Stimulated activated CD8-positive, alpha-beta memory T cell treated with anti-CD3 and anti-CD28 coated beads, Interleukin-2, amount 100 ng/mL, for 1 hour (primary cell): ENCODE results near the gene LHX4.

Experiments used
- DNase-seq, 2 donors: peaks; one replicate each; pipeline ENCODE4 v3.0.0-alpha.2; 2020; ENCODE audit warnings: low read depth in 2 of 2

The LHX4 gene

DNA sequence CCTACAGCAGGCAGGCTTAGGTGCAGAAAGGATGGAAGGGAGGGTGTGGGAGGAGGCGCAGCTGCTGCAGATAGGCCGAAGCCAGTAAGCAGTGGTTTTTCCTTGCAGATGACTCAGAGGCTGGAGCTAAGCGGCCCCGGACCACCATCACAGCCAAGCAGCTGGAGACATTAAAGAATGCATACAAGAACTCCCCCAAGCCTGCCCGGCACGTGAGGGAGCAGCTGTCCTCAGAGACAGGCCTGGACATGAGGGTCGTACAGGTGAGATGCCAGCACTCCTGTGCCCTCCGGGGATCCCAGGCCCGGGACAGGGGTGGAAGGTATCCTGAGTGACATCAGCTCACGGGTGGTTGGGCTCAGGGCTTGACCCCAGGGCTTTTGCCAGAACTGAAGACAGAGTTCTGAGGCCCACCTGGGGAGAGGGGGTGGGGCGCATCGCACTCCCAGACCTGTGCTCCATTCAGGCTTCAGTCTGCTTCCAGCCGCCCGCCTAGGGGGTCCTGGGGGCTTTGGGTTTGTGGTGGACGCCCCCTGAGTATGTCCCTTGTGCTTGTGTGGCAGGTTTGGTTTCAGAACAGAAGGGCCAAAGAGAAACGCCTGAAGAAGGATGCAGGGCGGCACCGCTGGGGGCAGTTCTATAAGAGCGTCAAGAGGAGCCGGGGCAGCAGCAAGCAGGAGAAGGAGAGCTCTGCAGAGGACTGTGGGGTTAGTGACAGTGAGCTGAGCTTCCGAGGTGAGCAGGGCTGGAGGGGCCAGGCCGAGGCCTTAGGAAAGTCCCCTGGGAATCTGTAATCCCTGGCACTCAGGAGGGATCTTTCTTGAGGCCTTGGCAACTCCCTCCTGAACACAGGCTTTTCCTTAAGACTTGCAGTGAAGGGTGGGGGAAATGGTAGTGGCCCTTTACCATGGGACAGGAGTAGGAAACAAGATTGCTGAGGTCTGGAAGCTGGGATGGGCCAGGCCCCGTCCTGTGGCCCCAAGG is 41.5 kb downstream of the LHX4 start:
- no peak for DNase-seq

DNA sequence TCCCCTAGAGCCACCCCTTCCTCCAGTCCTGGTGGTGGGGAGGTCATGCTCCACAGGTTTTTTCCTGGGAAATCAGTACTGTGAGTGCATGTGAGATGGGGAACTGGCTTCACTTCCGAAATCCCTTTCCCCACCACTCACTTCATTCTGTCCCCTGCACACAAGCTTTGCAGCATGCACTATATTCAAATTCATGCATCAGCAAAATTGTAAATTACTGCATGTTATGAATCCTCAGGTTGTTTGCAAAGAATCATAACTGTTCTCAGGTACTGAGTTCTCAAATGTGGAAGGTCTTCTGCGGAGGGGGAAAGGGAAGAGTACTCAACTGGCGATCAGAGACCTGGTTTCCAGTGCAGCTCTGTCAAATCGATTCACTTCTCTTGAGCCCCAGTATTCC is 42.3 kb downstream of the LHX4 start:
- no peak for DNase-seq

- DNase-seq, result no peak
These were observed 43.0 kb downstream of the LHX4 start for GRCh38 chr1:180273066-180273465.

DNA sequence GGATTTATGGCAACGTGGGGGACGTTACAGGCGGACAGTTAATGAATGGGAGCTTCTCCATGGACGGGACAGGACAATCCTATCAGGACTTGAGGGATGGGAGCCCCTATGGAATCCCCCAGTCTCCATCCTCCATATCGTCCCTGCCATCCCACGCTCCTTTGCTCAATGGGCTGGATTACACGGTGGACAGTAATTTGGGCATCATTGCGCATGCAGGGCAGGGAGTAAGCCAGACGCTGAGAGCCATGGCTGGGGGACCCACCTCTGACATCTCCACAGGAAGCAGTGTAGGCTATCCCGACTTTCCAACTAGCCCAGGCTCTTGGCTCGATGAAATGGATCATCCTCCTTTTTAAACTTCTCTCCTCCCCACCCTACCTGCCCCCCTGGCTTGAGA is 44.2 kb downstream of the LHX4 start:
- DNase-seq, result no peak

DNA sequence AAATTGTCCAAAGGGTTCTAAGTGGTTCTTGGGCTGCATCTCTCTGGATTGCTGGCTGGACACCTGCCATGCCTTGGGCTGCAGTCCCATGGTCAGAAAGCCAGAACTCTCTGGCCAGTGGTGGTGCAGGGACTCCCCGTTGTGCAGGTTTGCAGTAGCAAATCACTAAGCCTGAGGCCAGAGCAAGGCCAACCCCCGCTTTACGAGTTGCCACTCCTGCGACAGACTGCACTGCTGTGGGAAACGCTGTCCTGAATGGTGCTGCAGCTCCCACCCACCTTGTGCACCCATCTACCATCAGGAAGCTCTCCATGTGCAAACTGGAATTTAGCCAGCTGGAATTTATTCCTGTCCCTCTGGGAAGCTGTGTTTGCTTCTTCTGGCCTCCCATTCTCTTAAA is 45.7 kb downstream of the LHX4 start:
- no peak for DNase-seq

- DNase-seq, result no peak
These were observed 47.6 kb downstream of the LHX4 start for GRCh38 chr1:180277476-180278193.

- DNase-seq, result no peak
These were observed 48.1 kb downstream of the LHX4 start for GRCh38 chr1:180278194-180278515.

- no peak for DNase-seq
These were observed 48.7 kb downstream of the LHX4 start for GRCh38 chr1:180278596-180279395.

- no peak for DNase-seq
These were observed 49.6 kb downstream of the LHX4 start for GRCh38 chr1:180279651-180280050.

- no peak for DNase-seq
These were observed 50.6 kb downstream of the LHX4 start for GRCh38 chr1:180280617-180281016.

GRCh38 chr1:180281490-180281889 is 51.4 kb downstream of the LHX4 start:
- DNase-seq, result no peak

GRCh38 chr1:180282401-180283044 is 52.5 kb downstream of the LHX4 start:
- DNase-seq, result no peak

DNA sequence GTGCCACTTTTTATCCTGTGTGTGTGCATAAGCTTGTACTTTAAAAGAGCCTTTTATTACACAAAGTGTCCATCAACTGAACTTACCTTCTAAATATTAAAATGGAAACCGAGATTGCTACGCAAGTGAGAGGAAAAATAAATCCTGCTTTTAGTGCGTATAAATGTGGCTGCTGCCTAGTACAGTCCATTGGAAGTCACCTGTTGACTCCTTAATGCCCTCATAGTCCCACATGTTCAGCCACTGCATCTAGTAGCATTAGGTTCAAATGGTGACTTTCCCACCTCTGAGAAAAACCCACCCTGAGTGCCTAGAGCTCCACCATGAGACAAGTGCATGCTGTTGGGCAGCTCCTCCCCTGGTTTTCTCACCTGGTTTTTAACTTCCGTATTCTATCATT is 53.0 kb downstream of the LHX4 start:
- no peak for DNase-seq

- no peak for DNase-seq
These were observed 56.4 kb downstream of the LHX4 start for GRCh38 chr1:180286417-180286816.

DNA sequence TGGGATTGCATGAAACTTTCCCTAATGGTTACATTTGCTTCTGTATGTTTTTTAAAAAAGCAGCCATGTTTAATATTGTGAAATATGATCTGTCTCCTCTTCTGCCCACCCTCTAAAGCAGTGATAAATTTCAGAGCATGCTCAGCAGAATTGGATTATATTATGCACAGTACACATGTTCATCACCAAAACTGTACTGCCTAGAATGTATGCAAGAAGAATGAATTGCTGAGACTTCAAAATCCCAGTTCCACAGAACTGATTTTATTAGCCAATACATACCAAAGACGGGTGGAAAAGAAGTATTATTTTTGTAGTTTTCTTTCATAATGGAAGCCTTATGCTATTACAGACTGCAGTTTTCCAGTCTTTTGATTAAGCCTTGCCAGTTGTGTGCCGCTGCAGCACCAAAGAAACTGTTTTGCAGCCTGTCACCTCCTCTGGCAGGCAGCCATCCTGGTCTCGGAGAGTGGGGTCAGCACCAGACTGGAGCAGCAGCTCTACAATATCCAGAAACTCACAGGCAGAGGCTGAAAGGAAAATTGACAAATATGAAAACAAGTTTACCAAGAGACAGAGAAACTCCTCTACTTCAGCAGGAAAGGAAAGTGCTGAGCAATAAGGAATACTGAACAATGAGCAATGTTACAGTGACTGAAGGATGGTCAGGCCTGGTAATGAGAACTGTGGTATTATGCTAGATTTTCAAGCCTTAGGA is 58.1 kb downstream of the LHX4 start:
- no peak for DNase-seq

DNA sequence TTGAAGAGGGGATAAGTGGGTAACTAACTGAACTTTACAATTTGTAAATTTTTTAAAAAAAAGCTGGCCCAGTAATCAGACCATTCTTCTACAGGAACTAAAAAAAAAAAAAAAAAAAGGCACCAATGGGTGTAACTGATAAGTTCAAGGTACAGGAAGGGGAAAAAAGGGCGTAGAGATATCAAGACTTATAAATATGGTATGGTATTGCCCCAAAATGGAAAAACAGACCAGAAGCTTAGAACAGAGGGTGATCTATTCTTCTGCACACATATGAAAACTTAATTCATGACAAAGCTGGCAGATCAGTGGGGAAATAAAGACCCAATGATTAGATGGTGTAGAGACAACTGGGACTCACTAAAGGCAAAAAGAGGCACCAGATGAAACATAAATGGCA is 58.9 kb downstream of the LHX4 start:
- DNase-seq, result no peak

- DNase-seq, result no peak
These were observed 60.4 kb downstream of the LHX4 start for GRCh38 chr1:180290265-180291001.

DNA sequence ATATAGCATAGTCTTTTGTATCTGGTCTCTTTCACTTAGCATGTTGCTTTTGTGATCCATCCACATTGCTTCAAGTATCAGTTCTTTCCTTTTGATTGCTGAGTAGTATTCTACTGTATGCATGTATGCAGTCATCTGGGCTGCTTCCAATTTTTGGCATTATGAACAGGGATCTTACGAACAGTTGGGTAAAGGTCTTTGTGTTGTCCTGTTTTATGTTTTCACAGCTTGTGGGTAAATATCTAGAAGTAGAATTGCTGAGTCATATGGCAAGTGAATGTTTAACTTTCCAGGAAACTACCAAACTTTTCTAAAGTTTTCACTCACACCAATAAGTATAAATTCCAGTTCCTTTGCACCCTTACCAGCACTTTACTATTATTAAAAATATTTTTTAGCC is 60.9 kb downstream of the LHX4 start:
- no peak for DNase-seq

- no peak for DNase-seq
These were observed 64.6 kb downstream of the LHX4 start for GRCh38 chr1:180294711-180295110.

GRCh38 chr1:180295999-180296398 is 65.9 kb downstream of the LHX4 start:
- DNase-seq, result no peak
